Sigmoid colon (tissue), 7 donors: ENCODE results near the gene ARG2. TPM values are rescaled to one million over a fixed set of nuclear protein-coding genes. Genes with fewer than 3 reads are reported as not detected.

Source experiments
- DNase-seq: peaks from one replicate; pipeline ENCODE4 v3.0.0-alpha.2; 2019
- H3K27ac ChIP-seq, 4 donors: fragments of 200-600 bp; sonication (generic); one replicate each; pipeline ENCODE4 v1.5.1; 2016 to 2019; ENCODE audit warnings: mild to moderate bottlenecking in 1 of 4
- H3K27me3 ChIP-seq, 3 donors: fragments of 200-600 bp; sonication (generic); one replicate each; pipeline ENCODE4 v1.5.1; 2019; ENCODE audit warnings: mild to moderate bottlenecking in 1 of 3
- H3K36me3 ChIP-seq, 4 donors: fragments of 200-600 bp; sonication (generic); one replicate each; pipeline ENCODE4 v1.5.1; 2016 to 2019
- H3K4me1 ChIP-seq, 4 donors: fragments of 200-600 bp; sonication (generic); one replicate each; pipeline ENCODE4 v1.5.1; 2017 to 2019
- H3K4me3 ChIP-seq, 4 donors: fragments of 200-600 bp; sonication (generic); one replicate each; pipeline ENCODE4 v1.5.1; 2017 to 2019; ENCODE audit warnings: mild to moderate bottlenecking in 2 of 4, moderate library complexity in 1 of 4
- H3K9me3 ChIP-seq, 4 donors: fragments of 200-600 bp in 3 of 4; sonication (generic) in 3 of 4; one replicate each; pipeline versions ENCODE4 v1.5.1 to v1.6.1; 2013 to 2019
- CTCF ChIP-seq, 4 experiments: fragments of 450-650 bp in 3 of 4; fragments of 200-600 bp in 1 of 4; IDR thresholded peaks; one replicate each; pipeline ENCODE4 v1.5.1; 2016 to 2019; ENCODE audit warnings: antibody characterized with exemption in 4 of 4, mild to moderate bottlenecking in 3 of 4, moderate library complexity in 2 of 4
- EP300 ChIP-seq, 4 donors: sonication (generic); formaldehyde crosslinking; IDR thresholded peaks; one replicate each; pipeline ENCODE4 v1.6.1; 2017; ENCODE audit warnings: antibody characterized with exemption in 4 of 4
- POLR2A ChIP-seq, 2 donors: fragments of 450-650 bp; IDR thresholded peaks; one replicate each; pipeline ENCODE4 v1.6.1; 2016; ENCODE audit warnings: antibody characterized with exemption in 2 of 2, mild to moderate bottlenecking in 2 of 2, moderate library complexity in 2 of 2
- POLR2AphosphoS5 ChIP-seq, 4 donors: sonication (generic); formaldehyde crosslinking; IDR thresholded peaks; one replicate each; pipeline ENCODE4 v1.6.1; 2017; ENCODE audit warnings: antibody characterized with exemption in 4 of 4
- WGBS, 2 donors: extraction: QIAGEN DNeasy Blood & Tissue Kit; methylation state at CpG; one replicate each; pipeline ENCODE4 v1.1.7; 2013; 5-methylcytosine and 5-hydroxymethylcytosine counted together
- intact Hi-C: fragments of 100-400 bp; cut with DNase I; formaldehyde crosslinking; loops from one replicate; pipeline ENCODE4 v1.15.1; 2023
- polyA plus RNA-seq, 3 donors: library from polyadenylated mRNA; stranded (reverse); fragments of 200-250 nt; gene quantifications; one replicate each; pipeline ENCODE4 v1.2.3, GENCODE V29; 2013
- total RNA-seq, 4 donors: library from RNA; depleted of rRNA; stranded (reverse); fragments of >200 nt; gene quantifications; one replicate each; pipeline ENCODE4 v1.1.0, GENCODE V29; 2016
- donor health status: healthy with polysubstance abuse.
- donor health status: Bipolar disorder and iron deficiency.
- donor health status: healthy.

The ARG2 gene
- total and polyA plus RNA-seq, 7 donors: 0.60 to 59.2 (median 5.7) TPM

- no peaks in the 10 kb centered on the region for H3K27me3 ChIP-seq
- no peak for TF ChIP-seq EP300 (IDR thresholded peaks at IDR 0.05)
- TF ChIP-seq CTCF (IDR thresholded peaks at IDR 0.05): no peak
- no peak for TF ChIP-seq POLR2AphosphoS5 (IDR thresholded peaks at IDR 0.05)
- no peak for TF ChIP-seq POLR2A (IDR thresholded peaks at IDR 0.05)
- H3K4me1 ChIP-seq: peaks cover 0 to 17% (median 8%) of the 10 kb centered on the region in 4 donors
- no peaks in the 10 kb centered on the region for H3K9me3 ChIP-seq
- no peak overlapping the region for H3K27ac ChIP-seq
- DNase-seq: no peak
- no peak overlapping the region for H3K4me3 ChIP-seq
- 71 to 83% methylated on average over 7 of the region's 7 CpGs for WGBS, 2 donors
- intact Hi-C loops: loop anchor here (5.0 kb wide), 2 partner anchors 70 to 95 kb away; partner anchors contain the start of genes RDH11 and VTI1B
- no peaks in the 10 kb centered on the region for H3K36me3 ChIP-seq
Observed at GRCh38 chr14:67602076-67602475, 17.6 kb upstream of the ARG2 start.

GRCh38 chr14:67602995-67603545 is 16.6 kb upstream of the ARG2 start:
- Histone ChIP-seq H3K27ac (no peak overlapping the region), H3K36me3 (no peaks in the 10 kb centered on the region), H3K4me1 (peaks cover 0 to 17% (median 8%) of the 10 kb centered on the region in 4 donors), H3K4me3 (no peak overlapping the region), H3K9me3 (no peaks in the 10 kb centered on the region), H3K27me3 (no peaks in the 10 kb centered on the region)
- no peak for TF ChIP-seq CTCF (IDR thresholded peaks at IDR 0.05)
- TF ChIP-seq POLR2AphosphoS5 (IDR thresholded peaks at IDR 0.05): no peak
- TF ChIP-seq POLR2A (IDR thresholded peaks at IDR 0.05): no peak
- no peak for TF ChIP-seq EP300 (IDR thresholded peaks at IDR 0.05)
- WGBS, 2 donors: 60 to 73% methylated on average over 5 of the region's 5 CpGs
- DNase-seq: no peak
- intact Hi-C loops: loop anchor here (5.0 kb wide), 2 partner anchors 69 to 94 kb away; partner anchors contain the start of genes RDH11 and VTI1B

GRCh38 chr14:67607646-67608045 is 12.1 kb upstream of the ARG2 start:
- H3K27ac ChIP-seq: no peak overlapping the region
- intact Hi-C loops: no loop called here
- H3K9me3 ChIP-seq: no peaks in the 10 kb centered on the region
- TF ChIP-seq POLR2A (IDR thresholded peaks at IDR 0.05) (no peak), POLR2AphosphoS5 (IDR thresholded peaks at IDR 0.05) (no peak), EP300 (IDR thresholded peaks at IDR 0.05) (no peak), CTCF (IDR thresholded peaks at IDR 0.05) (no peak)
- H3K36me3 ChIP-seq: no peaks in the 10 kb centered on the region
- no peaks in the 10 kb centered on the region for H3K27me3 ChIP-seq
- 94 to 96% methylated on average over 5 of the region's 5 CpGs for WGBS, 2 donors
- no peak overlapping the region for H3K4me3 ChIP-seq
- no peak for DNase-seq
- no peaks in the 10 kb centered on the region for H3K4me1 ChIP-seq

GRCh38 chr14:67609642-67610310 is 9.9 kb upstream of the ARG2 start:
- Histone ChIP-seq H3K27me3 (no peaks in the 10 kb centered on the region), H3K9me3 (no peaks in the 10 kb centered on the region), H3K36me3 (no peaks in the 10 kb centered on the region), H3K27ac (no peak overlapping the region), H3K4me3 (no peak overlapping the region), H3K4me1 (no peaks in the 10 kb centered on the region)
- TF ChIP-seq POLR2A (IDR thresholded peaks at IDR 0.05) (no peak), POLR2AphosphoS5 (IDR thresholded peaks at IDR 0.05) (no peak), EP300 (IDR thresholded peaks at IDR 0.05) (no peak), CTCF (IDR thresholded peaks at IDR 0.05) (no peak)
- WGBS, 2 donors: 75 to 82% methylated on average over 10 of the region's 10 CpGs
- DNase-seq: no peak
- intact Hi-C loops: no loop called here
